Hypothalamus (tissue), 51 donors: ENCODE data around the gene ETV3.
A peak's percentile ranks its signal among the peaks of the same experiment; 100 is the strongest.
"Not testable (repeated sequence)": the region's sequence is repeated elsewhere in the genome, so short reads cannot be mapped to it uniquely, and the experiment has no call there.

Experiments
- DNase-seq, 51 donors: peaks; one replicate each; lab custom pipeline; 2025; lab: John Stamatoyannopoulos, UW

Gene ETV3

GRCh38 chr1:157114183-157115121 is 23.7 kb downstream of the ETV3 start:
- no peak for DNase-seq

- DNase-seq = no peak
These were observed 24.6 kb downstream of the ETV3 start for GRCh38 chr1:157113631-157114030.

GRCh38 chr1:157113106-157113505 is 25.1 kb downstream of the ETV3 start:
- no peak for DNase-seq

GRCh38 chr1:157112186-157112867 is 25.9 kb downstream of the ETV3 start:
- DNase-seq = peak in 1 of 51 donors; percentile 14

GRCh38 chr1:157111396-157112165 is 26.6 kb downstream of the ETV3 start:
- DNase-seq = no peak

GRCh38 chr1:157110686-157111085 is 27.5 kb downstream of the ETV3 start:
- DNase-seq = no peak

- peak in 1 of 51 donors; percentile 35 for DNase-seq
These were observed 28.2 kb downstream of the ETV3 start for GRCh38 chr1:157110003-157110402.

GRCh38 chr1:157108448-157108847 is 29.7 kb downstream of the ETV3 start:
- DNase-seq = no peak

GRCh38 chr1:157107702-157108101 is 30.5 kb downstream of the ETV3 start:
- no peak for DNase-seq

GRCh38 chr1:157106813-157107189 is 31.4 kb downstream of the ETV3 start:
- DNase-seq = no peak

GRCh38 chr1:157105988-157106812 is 32.0 kb downstream of the ETV3 start:
- peak in 5 of 51 donors; percentile 10 to 38 (median 22) for DNase-seq

- no peak for DNase-seq
These were observed 32.8 kb downstream of the ETV3 start for GRCh38 chr1:157105298-157105987.

GRCh38 chr1:157104598-157105293 is 33.4 kb downstream of the ETV3 start:
- DNase-seq = no peak

GRCh38 chr1:157103268-157103667 is 34.9 kb downstream of the ETV3 start:
- no peak for DNase-seq

GRCh38 chr1:157101149-157101548 is 37.0 kb downstream of the ETV3 start:
- no peak for DNase-seq

GRCh38 chr1:157099633-157100009 is 38.6 kb downstream of the ETV3 start, which contains the start of gene ETV3L:
ETV3L (minus strand) TSS chr1:157099808; CDS start chr1:157099523, 285 bp downstream.
- peak in 2 of 51 donors; percentile 7 to 8 for DNase-seq

GRCh38 chr1:157098987-157099632 is 39.1 kb downstream of the ETV3 start:
- not testable (repeated sequence) for DNase-seq

GRCh38 chr1:157098519-157098918 is 39.7 kb downstream of the ETV3 start:
- no peak for DNase-seq
